Erythroblast (primary cell): ENCODE measurements around the gene GNAQ.

Source experiments
- GATA1 ChIP-seq: IDR thresholded peaks from 2 replicates; pipeline ENCODE4 v1.6.1; 2011; ENCODE audit warnings: low read depth, mild to moderate bottlenecking, control low read depth, low read length, moderate library complexity
- POLR2A ChIP-seq: IDR thresholded peaks from 2 replicates; pipeline ENCODE4 v1.6.1; 2011; ENCODE audit warnings: mild to moderate bottlenecking, low read length

DNA sequence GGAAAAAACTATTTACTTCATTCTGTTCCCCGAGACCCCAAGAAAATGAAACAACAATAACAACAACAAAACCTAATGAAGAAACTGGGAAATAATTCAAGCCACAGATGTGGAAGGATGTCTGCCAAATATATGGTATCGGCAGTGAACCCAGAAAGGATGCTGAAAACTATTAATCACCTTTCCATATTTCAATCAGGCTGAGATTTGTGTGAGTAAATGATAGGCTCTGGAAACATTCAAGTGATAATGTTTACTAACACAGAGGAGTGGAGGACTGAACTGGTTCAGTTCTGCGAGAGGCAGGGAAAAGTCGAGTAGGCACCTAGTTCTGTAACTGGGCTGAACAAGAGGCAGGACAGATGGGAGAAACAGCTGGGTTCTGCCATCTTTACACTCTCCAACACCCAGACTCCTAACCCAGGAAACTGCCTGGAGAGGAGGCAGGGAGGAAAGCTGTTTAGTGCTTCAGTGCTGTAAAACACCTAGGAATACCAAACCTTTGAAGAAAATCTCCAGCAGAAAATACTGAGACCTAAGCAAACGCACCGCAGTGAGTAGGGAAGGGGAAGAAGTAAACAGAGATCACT, 286.7 kb downstream of the GNAQ start:
- TF ChIP-seq POLR2A (no peak), GATA1 (no peak)
